GM11168 (cell line): ENCODE measurements around the gene P4HB.

Experiments used
- in situ Hi-C: fragments of 300-500 bp; cut with MboI; formaldehyde crosslinking; loops from one replicate; pipeline ENCODE4 v1.12.0; 2022; ENCODE audit warnings: low sequenced_read_pairs; ENCODE audit not compliant: unreplicated experiment

P4HB gene

DNA sequence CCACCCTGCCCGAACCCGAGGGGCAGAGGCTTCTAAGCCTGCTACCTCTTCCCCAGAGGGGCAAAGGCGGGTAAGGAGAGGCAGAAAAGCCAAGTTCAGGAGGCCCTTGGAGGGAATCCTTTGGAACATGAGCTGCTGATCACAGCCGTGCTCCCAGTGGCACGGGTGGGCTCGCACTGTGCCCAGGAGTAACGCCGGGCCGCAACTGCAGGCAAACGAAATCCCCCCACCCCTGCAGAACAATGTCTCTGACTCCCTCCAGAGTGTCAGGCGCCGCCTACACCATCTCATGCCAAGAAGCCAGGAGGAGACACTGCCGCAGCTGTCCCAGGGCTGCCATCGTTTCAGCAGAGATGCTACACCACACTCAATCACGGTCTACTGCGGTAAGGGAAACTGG is 8.9 kb downstream of the P4HB start:
- in situ Hi-C loops: no loop called here

DNA sequence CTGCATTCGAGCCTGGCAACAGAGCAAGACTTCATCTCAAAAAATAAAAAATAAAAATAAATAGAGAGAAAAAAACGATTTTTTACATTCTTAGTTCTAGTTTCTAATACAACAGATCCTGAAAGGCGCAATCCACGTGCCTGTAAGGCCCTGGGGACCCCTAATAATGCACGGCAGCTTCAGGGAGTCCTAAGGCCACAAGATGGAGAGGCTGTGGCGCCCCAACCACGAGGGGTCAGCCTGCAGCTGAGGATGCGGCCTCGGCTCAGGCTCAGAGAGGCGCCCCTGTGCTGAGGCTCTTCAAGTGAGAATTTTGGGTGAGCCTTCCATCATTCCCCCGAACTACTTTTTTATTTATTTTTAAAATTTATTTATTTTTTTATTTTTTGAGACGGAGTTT is 10.9 kb downstream of the P4HB start:
- in situ Hi-C loops: loop anchor here (25.0 kb wide), 1 partner anchor 112 kb away; no protein-coding TSS in a partner anchor

DNA sequence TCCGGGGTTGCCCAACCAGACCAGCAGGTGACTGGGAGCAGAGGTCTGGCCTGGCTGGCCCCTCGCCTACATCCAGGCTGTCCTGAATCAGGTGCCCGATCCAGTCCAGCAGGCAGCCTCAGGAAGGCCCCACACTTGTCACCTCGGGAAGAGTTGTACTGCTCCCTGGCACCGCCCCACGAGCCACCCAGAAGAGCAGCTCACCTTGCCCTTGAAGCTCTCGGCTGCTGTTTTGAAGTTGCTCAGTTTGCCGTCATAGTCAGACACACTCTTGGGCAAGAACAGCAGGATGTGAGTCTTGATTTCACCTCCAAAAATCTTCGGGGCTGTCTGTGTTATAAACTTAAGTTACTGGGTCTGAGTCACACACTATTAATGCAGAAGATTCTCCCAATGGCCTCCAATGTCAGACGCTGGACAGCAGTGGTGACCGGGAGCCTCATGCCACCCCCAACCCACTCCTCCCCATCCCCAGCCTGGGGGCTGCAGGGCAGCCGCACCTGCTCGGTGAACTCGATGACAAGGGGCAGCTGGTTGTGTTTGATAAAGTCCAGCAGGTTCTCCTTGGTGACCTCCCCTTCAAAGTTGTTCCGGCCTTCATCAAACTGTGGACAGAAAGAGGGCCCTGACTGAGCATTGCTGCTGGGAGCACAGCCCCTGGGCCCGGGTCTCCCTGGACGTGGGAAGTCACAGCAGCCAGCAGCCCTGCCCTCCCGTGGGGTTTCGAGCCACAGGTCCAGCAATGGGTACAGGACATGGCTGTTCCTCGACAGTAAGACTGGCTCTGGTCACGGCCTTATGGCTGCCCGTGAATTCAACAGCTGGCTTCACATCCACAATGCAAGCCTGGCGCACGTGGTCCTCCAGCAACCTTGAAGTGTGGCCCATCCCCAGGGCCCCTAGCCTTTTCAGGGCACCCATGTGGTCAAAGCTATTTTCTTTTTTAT is 13.3 kb downstream of the P4HB start:
- in situ Hi-C loops: loop anchor here (25.0 kb wide), 1 partner anchor 110 kb away; no protein-coding TSS in a partner anchor

DNA sequence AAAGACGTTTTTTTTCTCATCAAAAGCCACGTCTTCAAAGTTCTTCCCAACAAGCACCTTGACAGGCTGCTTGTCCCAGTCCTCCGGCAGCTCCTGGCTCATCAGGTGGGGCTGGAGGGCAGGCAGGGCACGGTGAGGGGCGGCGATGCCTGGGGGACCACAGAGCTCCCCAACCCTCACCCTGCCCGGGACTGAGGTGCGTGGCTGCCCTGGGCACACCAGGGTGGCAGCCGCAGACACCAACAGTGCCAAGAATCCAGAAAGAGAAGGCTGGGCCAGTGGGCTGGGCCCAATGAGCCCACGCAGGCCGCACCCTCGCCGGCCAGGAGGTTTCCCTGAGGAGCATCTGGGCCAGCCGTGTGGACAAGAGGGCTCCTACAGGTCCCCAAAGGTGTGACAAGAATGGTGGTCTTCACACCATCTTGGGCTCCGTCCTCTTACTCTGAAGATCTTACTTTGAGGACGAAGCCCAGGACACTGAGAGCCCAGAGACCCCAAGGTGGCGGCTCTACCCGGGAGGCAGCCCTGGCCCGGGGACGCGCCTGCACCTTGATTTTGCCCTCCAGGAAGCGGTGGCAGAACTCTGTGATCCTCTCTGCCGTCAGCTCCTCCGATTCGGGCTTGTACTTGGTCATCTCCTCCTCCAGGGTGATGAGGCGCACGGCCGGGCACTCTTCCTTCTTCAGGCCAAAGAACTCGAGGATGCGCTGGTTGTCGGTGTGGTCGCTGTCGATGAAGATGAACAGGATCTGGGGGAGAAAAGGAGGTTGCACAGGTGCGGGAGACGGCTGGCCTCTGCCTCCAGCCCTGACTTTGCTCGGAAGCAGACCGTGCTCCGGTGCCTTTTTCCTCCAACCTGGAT is 14.2 kb downstream of the P4HB start:
- in situ Hi-C loops: loop anchor here (25.0 kb wide), 1 partner anchor 109 kb away; no protein-coding TSS in a partner anchor

DNA sequence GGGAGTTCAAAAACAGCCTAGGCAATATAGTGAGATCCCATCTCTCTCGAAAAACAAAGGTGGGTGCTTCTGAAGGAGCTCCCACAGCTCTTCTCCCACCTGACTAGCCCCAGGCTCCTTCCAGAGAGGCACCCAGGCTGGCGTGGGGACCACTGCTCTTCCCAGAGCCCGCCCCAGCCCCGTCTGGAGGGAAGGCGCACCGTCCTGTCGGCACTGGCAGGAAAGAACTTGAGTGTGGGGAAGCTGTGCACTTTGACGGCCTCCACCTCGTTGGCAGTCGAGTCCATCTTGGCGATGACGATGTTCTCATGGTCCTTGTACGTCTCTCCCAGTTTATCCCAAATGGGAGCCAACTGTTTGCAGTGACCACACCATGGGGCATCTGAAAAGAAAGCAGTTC is 15.0 kb downstream of the P4HB start:
- in situ Hi-C loops: loop anchor here (25.0 kb wide), 1 partner anchor 108 kb away; no protein-coding TSS in a partner anchor

DNA sequence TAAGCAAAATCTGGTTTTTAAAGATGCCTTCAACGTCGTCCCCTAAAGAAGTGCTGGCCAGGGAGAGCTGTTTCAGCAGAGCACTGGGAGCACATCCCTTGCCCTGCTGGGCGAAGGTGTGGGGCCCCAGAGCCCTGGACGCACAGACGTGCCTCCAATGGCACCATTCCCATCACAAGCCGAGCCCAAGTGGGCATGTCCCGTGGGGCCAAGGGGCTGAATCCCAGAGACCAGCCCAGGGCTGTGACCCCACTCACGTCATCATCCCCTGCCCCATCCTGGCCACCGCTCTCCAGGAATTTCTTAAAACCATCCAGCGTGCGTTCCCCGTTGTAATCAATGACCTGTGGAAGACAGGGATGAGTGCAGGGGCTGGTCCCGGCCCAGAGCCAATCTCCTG is 15.4 kb downstream of the P4HB start:
- in situ Hi-C loops: loop anchor here (25.0 kb wide), 1 partner anchor 108 kb away; no protein-coding TSS in a partner anchor

DNA sequence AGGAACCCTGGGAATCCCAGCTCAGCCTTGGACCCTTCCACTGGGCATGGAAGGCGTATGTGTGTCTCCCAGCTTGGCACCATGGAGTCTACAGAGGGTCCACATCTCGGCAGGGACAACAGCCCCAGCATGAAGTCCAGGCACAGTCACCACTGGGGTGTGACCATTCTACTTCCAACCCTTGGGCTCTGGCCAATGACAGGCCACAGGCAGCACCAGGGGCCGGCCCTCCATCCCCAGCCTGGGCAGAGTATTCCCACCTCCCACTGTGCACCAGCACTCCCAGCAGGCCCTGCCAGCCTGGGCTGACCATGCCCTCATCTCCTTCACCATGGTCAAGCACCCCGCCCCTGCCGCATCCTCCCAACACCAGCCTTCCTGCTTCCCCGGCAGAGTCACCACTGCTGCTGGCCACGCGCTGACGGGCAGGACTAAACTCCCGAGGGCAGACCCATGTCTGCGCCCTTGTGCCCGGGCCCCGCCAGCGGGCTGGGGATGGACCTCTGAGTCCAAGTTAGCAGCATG is 15.9 kb downstream of the P4HB start:
- in situ Hi-C loops: loop anchor here (25.0 kb wide), 1 partner anchor 107 kb away; no protein-coding TSS in a partner anchor

DNA sequence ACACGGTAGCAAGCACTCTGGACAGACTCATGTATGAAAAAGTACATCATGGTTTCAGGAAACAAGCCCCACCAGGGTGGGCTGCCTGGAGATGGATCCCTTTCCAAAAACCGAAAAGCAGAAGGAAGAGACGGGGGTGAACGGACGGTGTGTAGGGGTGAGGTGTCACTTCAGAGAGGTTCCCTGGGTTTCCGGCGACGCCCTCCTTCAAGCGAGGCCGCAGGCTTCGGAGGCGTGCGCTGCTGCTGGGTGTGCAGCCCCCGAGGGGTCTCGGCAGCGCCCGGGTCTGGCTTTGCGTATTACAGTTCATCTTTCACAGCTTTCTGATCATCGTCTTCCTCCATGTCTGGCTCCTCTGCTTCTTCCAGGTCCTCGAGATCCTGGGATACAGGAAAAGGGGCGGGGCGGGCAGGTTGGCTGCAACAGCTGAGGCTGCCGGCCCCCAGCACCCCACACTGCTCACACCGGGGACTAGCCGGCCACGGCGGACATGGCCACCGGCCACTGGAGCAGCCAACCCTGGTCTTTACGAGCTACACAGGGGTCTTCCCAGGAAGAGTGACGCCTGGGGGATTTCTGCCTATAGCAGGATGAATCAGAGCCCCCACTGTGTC is 16.5 kb downstream of the P4HB start:
- in situ Hi-C loops: loop anchor here (25.0 kb wide), 1 partner anchor 107 kb away; no protein-coding TSS in a partner anchor

DNA sequence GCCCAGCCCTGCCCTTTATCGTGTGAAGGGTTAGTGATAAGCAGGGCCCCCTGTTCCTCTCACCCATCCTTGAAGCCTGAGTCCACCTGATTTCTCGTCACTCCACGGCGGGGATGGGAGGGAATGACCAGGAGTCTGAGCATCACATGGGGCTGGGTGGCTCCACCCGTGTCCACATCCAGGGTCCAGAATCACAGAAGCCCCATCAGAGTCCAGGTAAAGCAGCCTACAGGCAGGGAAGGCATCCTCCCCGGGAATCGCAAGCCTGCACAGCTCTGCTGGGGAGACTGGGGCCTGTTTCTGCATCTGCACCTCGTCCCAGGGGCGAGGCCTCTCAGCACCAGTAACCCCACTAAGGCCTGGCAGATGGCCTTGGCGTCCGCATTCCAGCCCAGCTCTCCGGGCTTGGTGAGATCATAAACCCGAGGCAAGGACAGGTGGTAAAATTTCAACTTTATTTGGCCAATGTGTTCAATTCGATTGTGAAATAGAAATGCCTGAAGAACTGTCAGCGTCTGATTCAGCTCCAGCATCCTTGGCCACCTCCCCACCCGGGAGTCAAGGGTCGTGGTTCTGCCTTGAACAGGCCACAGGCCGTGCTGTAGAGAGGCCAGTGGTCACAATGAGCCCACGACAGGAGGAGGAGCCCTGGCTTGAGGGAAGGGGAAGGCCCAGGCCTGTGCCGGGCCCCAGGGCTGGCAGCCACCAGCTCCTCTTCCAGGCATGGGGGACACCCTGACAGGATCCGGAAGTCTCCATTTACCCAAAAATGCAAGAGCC is 17.4 kb downstream of the P4HB start:
- in situ Hi-C loops: loop anchor here (25.0 kb wide), 1 partner anchor 106 kb away; no protein-coding TSS in a partner anchor

DNA sequence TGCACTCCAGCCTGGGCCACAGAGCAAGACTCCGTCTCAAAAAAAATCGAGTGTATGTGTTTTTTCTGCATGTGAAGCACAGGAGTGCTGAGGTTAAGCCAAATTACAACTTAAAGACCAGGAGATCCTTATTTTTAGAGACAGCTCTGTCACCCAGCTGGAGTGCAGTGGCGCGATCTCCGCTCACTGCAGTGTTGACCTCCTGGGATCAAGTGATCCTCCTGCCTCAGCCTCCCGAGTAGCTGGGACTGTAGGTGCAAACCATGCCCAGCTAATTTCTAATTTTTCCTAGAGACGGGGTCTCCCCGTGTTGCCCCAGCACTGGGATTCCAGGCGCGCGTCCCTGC is 18.0 kb downstream of the P4HB start:
- in situ Hi-C loops: loop anchor here (25.0 kb wide), 1 partner anchor 105 kb away; no protein-coding TSS in a partner anchor

DNA sequence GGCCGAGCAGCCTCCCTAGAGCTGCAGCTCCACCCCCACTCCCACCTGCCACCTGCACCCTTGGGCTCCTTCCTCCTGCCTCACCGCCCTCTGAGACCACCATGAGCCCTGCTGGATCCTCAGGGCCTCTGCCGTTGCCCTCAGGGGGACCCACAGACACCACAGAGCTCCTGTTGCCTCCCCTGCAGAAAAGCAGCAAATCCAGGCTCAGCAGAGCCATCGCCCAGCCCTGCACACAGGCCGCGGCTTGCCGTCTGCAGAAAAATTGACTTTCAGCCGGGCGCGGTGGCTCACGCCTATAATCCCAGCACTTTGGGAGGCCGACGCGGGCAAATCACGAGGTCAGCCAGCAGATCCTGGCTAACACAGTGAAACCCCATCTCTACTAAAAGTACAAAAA is 18.5 kb downstream of the P4HB start:
- in situ Hi-C loops: loop anchor here (25.0 kb wide), 1 partner anchor 105 kb away; no protein-coding TSS in a partner anchor

DNA sequence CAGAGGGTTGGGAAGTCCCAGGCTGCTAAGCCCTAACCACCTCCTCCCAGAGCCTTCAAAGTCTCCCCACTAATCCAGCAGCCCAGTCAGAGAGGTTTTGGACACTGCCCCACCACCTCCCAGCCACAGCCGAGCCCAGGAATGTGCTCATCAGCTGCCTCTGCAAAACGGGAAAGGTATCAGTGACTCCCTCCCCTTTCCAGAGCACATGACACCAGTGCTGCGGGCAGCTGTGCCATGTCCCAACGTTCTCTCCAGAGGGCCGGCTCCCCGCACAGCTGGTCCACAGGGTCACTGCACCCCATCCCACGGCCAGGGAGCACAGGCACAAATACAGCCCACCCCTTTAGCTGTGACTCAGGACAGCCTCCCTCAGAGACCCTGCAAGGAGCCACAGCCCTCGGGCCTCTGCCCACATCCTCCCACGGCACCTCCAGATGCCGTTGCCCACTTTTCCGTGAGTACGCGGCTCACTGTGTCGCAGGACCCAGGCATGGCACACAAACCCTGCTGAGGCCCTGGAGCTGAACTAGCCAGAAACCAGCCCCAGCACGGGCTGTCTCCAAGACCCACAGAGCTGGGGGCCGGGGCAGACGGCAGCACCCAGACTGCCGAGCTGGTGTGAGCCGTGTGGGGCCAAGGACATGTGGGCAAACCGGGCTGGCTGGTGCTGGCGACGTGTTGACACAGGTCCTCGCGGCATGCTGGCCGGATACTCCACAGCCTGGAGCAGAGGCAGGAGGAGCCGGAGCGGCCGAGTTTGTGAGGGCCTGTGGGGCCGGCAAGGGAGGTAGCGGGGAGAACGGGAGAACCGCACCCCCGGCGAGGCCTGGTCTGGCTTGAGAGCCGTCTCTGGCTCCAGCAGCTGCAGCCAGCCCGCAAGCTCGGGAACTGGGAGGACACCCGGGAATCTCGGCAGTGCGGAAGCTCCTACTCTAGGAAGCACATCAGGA is 19.2 kb downstream of the P4HB start:
- in situ Hi-C loops: loop anchor here (25.0 kb wide), 1 partner anchor 104 kb away; no protein-coding TSS in a partner anchor

DNA sequence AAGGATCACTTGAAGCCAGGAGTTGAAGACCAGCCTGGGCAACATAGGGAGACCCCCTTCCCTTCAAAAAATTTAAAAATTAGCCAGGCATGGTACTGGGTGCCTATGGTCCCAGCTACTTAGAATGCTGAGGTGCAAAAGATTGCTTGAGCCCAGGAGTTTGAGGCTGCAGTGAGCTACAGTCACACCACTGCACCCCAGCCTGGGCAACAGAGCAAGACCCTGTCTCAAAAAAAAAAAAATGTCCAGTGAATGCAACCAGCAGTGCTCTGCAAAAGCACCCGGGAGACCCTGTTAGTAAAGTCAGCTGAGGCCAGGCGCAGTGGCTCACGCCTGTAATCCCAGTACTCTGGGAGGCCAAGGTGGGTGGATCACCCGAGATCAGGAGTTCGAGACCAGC is 20.3 kb downstream of the P4HB start:
- in situ Hi-C loops: loop anchor here (25.0 kb wide), 1 partner anchor 103 kb away; no protein-coding TSS in a partner anchor

DNA sequence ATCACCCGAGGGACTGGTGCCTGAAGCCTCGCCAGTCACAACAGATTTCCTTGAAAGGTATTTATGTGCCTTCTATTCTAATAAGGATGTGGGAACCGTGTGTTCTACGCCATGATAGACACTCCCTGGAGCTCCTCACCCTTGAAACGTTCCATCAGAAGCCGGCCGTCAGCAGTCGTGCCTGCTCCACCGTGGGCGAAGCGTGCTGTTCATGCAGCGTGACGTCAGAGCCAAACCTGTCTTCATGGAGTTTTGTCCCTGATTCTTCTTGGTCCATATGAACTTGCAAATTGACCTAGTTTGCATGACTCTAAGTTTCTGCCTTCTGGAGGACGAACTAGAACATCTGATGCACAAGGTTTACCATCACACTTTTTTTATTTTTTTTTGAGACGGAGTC is 21.0 kb downstream of the P4HB start:
- in situ Hi-C loops: loop anchor here (25.0 kb wide), 1 partner anchor 102 kb away; no protein-coding TSS in a partner anchor

DNA sequence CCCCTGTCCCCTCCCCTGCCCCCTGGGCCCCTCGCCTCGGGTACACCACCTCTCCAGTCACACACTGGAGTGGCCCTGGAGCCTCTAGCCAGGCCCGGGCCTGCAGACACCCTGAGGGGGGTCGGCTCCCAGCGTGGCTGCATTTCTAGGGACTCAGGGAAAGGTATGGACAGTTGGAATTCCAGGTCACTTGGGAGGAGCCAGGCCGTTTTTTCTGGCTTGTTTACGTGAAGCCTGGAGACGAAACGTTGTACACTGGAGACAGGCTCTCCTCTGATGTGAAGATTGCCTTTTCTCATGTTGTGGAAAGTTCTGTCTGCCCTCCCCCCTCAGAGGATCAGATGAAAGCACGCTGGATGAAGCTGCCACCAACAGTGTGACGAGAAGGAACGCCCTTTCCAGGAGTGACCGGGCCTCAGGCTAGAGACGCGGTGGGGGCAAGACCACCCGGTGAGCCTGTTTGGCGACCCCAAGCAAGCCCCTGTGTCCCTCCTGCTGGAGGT is 21.5 kb downstream of the P4HB start:
- in situ Hi-C loops: loop anchor here (25.0 kb wide), 1 partner anchor 102 kb away; no protein-coding TSS in a partner anchor

DNA sequence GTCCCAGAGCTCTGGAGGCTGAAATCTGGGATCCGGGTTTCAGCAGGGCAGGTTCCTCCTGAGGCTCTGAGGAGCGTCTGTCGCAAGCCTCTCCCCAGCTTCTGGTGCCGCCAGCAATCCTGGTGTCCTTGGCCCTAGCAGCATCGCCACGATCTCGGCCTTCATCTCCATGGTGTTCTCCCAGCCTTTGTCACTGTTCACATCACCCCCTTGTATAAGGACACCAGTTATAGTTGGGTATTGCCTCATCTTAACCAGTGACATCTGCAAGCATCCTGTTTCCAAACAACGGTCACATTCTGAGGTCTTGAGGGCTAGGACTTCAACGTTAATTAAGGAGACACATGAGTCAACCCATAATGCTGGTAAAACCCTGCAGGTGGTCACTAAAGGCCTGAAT is 22.7 kb downstream of the P4HB start:
- in situ Hi-C loops: loop anchor here (25.0 kb wide), 1 partner anchor 100 kb away; no protein-coding TSS in a partner anchor

DNA sequence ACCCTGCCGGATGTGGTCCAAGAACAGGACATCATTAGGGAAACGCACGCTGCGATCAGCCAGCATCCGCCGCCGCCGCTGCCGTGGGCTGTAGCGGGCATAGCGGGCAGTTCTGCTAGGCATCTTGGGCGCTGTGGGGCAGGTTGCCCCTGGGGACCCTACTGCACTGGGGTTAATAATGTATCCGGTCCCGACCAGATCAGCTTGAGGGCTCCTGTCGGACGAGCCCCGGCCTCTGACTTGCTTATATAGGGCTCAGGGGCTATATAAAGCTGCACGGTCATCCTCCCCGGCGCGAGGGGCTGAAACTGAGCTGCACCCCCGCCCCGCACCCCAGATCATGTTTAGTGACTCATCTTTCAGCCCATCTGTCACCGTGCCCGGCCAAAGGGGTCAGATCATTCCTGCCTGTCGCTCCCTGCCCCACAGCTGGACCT is 25.5 kb downstream of the P4HB start, which contains the start of gene PPP1R27:
Gene PPP1R27 (minus strand): TSS at position 220 of the 437 bp plus-strand sequence. CDS start 97 bp downstream, at position 123.
- in situ Hi-C loops: loop anchor here (25.0 kb wide), 1 partner anchor 98 kb away; no protein-coding TSS in a partner anchor
